ENCODE measurements around the gene PRG2.

GRCh38 chr11:57394203-57394965 is 3.9 kb upstream of the PRG2 start:
- TF ChIP-seq CTCF (IDR thresholded peaks at IDR 0.05), result no peak
- TF ChIP-seq ZBTB43 (CRISPR knock-in tag; IDR thresholded peaks at IDR 0.05), result no peak
- no peak for TF ChIP-seq IRF1 (CRISPR knock-in tag; IDR thresholded peaks at IDR 0.05)
- no peak for TF ChIP-seq MAX (CRISPR knock-in tag; IDR thresholded peaks at IDR 0.05)
- no peak for TF ChIP-seq FOXK1 (CRISPR knock-in tag; IDR thresholded peaks at IDR 0.05)
- no peak for TF ChIP-seq USF2 (CRISPR knock-in tag; IDR thresholded peaks at IDR 0.05)
- no peak for TF ChIP-seq STAT6 (CRISPR knock-in tag; conservative IDR thresholded peaks at IDR 0.05; ENCODE audit: low read depth)
- TF ChIP-seq TEAD4 (CRISPR knock-in tag; IDR thresholded peaks at IDR 0.05), result no peak

Data from WTC11 (cell line).